CD4-positive, alpha-beta T cell (primary cell): ENCODE results near the gene FRAT1. TPM values are rescaled to one million over a fixed set of nuclear protein-coding genes. Genes with fewer than 3 reads are reported as not detected.

ENCODE experiments used
- ATAC-seq: fragments of 200-7000 bp; cut with Tn5 transposase; one replicate; pipeline ENCODE4 v1.10.0; 2022; ENCODE audit warnings: mild to moderate bottlenecking; ENCODE audit not compliant: poor library complexity
- CTCF ChIA-PET: fragments of 350-600 bp; sonication (Branson Sonifier 250); formaldehyde crosslinking; loops from one replicate; lab custom pipeline; 2021; ENCODE audit warnings: antibody characterized with exemption, inconsistent platforms; lab: Charles Lee
- POLR2A ChIA-PET: fragments of 350-600 bp; sonication (Branson Sonifier 250); formaldehyde crosslinking; loops from one replicate; lab custom pipeline; 2021; ENCODE audit warnings: antibody characterized with exemption, inconsistent platforms; lab: Charles Lee
- DNase-seq, 14 experiments: peaks; one replicate each; pipeline ENCODE4 v3.0.0-alpha.2; 2013 to 2020; ENCODE audit warnings: mixed read lengths in 2 of 14
- H3K27ac ChIP-seq, 2 donors: one replicate each; pipeline versions ENCODE4 v1.5.1 to v1.7.0; 2013; ENCODE audit warnings: low read length in 2 of 2, low read depth in 1 of 2, mild to moderate bottlenecking in 1 of 2
- H3K27me3 ChIP-seq, 2 experiments: 1 replicate in 1 of 2; 2 replicates in 1 of 2; pipeline versions ENCODE4 v1.6.1 to v1.7.0; 2013; ENCODE audit warnings: low read length in 2 of 2, control low read depth in 1 of 2, mild to moderate bottlenecking in 1 of 2, moderate library complexity in 1 of 2; ENCODE audit not compliant: insufficient read depth in 2 of 2, control insufficient read depth in 1 of 2
- H3K36me3 ChIP-seq: one replicate; pipeline ENCODE4 v1.6.1; 2013; ENCODE audit warnings: low read length, control low read depth; ENCODE audit not compliant: insufficient read depth
- H3K4me1 ChIP-seq: one replicate; pipeline ENCODE4 v1.6.1; 2013; ENCODE audit warnings: low read length, control low read depth; ENCODE audit not compliant: insufficient read depth
- H3K4me3 ChIP-seq: one replicate; pipeline ENCODE4 v1.5.1; 2013; ENCODE audit warnings: mild to moderate bottlenecking, low read length, moderate library complexity
- H3K9me3 ChIP-seq, 2 experiments: 1 replicate in 1 of 2; 2 replicates in 1 of 2; pipeline versions ENCODE4 v1.6.1 to v1.7.0; 2013; ENCODE audit warnings: low read length in 2 of 2, mild to moderate bottlenecking in 2 of 2, control low read depth in 1 of 2, moderate library complexity in 1 of 2; ENCODE audit not compliant: control insufficient read depth in 1 of 2, insufficient read depth in 1 of 2
- H3K27ac Mint-ChIP-seq: one replicate; pipeline ENCODE4 v1.8.0; 2020; ENCODE audit warnings: mixed read lengths
- H3K27me3 Mint-ChIP-seq: one replicate; pipeline ENCODE4 v1.8.0; 2021; ENCODE audit warnings: mixed read lengths
- H3K36me3 Mint-ChIP-seq: one replicate; pipeline ENCODE4 v1.8.0; 2021; ENCODE audit warnings: low read depth, mixed read lengths
- H3K4me1 Mint-ChIP-seq: one replicate; pipeline ENCODE4 v1.8.0; 2021; ENCODE audit warnings: low read depth, mixed read lengths
- H3K4me3 Mint-ChIP-seq: one replicate; pipeline ENCODE4 v1.8.0; 2020; ENCODE audit warnings: mild to moderate bottlenecking, mixed read lengths
- H3K9me3 Mint-ChIP-seq: one replicate; pipeline ENCODE4 v1.8.0; 2020; ENCODE audit warnings: mixed read lengths
- intact Hi-C, 2 experiments: fragments of 100-400 bp; cut with DNase I in 1 of 2; cut with micrococcal nuclease in 1 of 2; formaldehyde crosslinking; loops; one replicate each; pipeline versions ENCODE4 v1.15.1 to v1.9.0; 2023 to 2025; cut with DNase I, micrococcal nuclease
- total RNA-seq, 174 experiments: library from RNA in 2 of 174; stranded (reverse) in 2 of 174; gene quantifications; one replicate each; pipeline ENCODE4 v1.2.3 and lab custom pipeline; 2021 to 2026
- TF ChIP-seq, protein P1 (sequence below): fragments of 200-600 bp; IDR thresholded peaks from one replicate; pipeline ENCODE4 v1.8.0; 2022; ENCODE audit warnings: antibody characterized with exemption, mild to moderate bottlenecking

The FRAT1 gene
- total RNA-seq, 2 experiments from 2014 or later = 45.2 to 45.5 TPM

DNA sequence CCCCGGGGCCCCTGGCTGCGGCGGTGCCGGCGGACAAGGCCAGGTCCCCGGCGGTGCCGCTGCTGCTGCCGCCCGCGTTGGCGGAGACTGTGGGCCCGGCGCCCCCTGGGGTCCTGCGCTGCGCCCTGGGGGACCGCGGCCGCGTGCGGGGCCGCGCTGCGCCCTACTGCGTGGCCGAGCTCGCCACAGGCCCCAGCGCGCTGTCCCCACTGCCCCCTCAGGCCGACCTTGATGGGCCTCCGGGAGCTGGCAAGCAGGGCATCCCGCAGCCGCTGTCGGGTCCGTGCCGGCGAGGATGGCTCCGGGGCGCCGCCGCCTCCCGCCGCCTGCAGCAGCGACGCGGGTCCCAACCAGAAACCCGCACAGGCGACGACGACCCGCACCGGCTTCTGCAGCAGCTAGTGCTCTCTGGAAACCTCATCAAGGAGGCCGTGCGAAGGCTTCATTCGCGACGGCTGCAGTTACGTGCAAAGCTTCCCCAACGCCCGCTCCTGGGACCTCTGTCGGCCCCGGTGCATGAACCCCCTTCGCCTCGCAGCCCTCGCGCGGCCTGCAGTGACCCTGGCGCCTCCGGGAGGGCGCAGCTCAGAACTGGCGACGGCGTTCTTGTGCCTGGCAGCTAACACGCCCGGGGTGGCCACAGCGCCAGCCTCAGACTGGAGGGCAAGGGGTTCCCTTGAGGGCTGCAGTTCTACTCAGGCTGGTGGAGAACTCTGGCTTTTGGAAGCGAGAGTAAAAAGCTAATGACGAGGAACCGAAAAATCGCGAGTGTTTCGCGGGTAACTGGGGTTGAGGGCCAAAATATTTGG, 804 bp downstream of the FRAT1 start:
- ATAC-seq (peak; percentile 37), DNase-seq (peak; percentile 41 to 86 (median 60))
- no peaks in the 10 kb centered on the region for H3K9me3 ChIP-seq
- CTCF ChIA-PET = interaction anchor here (0.9 to 2.2 kb wide), 4 partner anchors 8 to 81 kb away, joined by 3 to 24 read pairs (median 7); partner anchors contain the start of gene FRAT2
- no peaks in the 10 kb centered on the region for H3K9me3 Mint-ChIP-seq
- POLR2A ChIA-PET = interaction anchor here (0.6 to 3.5 kb wide), 15 partner anchors 8 to 487 kb away, joined by 3 to 178 read pairs (median 4); partner anchors contain the start of genes ARHGAP19, FRAT2, RRP12 and UBTD1
- H3K27ac Mint-ChIP-seq = peak overlapping the region; percentile 89
- peaks cover 36% of the 10 kb centered on the region for H3K4me1 ChIP-seq
- intact Hi-C loops = loop anchor here (1.0 to 5.0 kb wide), 3 partner anchors 12 to 82 kb away; partner anchors contain the start of gene RRP12 (in 1 of the 2)
- H3K27me3 Mint-ChIP-seq = no peaks in the 10 kb centered on the region
- no peaks in the 10 kb centered on the region for H3K36me3 ChIP-seq
- TF ChIP-seq, protein P1, sequence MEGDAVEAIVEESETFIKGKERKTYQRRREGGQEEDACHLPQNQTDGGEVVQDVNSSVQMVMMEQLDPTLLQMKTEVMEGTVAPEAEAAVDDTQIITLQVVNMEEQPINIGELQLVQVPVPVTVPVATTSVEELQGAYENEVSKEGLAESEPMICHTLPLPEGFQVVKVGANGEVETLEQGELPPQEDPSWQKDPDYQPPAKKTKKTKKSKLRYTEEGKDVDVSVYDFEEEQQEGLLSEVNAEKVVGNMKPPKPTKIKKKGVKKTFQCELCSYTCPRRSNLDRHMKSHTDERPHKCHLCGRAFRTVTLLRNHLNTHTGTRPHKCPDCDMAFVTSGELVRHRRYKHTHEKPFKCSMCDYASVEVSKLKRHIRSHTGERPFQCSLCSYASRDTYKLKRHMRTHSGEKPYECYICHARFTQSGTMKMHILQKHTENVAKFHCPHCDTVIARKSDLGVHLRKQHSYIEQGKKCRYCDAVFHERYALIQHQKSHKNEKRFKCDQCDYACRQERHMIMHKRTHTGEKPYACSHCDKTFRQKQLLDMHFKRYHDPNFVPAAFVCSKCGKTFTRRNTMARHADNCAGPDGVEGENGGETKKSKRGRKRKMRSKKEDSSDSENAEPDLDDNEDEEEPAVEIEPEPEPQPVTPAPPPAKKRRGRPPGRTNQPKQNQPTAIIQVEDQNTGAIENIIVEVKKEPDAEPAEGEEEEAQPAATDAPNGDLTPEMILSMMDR = no peak
- no peaks in the 10 kb centered on the region for H3K27me3 ChIP-seq
- H3K27ac ChIP-seq = peak overlapping the region; percentile 66 to 72
- H3K4me1 Mint-ChIP-seq = peaks cover 38% of the 10 kb centered on the region
- H3K36me3 Mint-ChIP-seq = peaks cover 19% of the 10 kb centered on the region
- peak overlapping the region; percentile 80 for H3K4me3 ChIP-seq
- H3K4me3 Mint-ChIP-seq = peak overlapping the region; percentile 97

- intact Hi-C loops = loop anchor here (1.0 kb wide), 2 partner anchors 12 to 13 kb away; no protein-coding TSS in a partner anchor
Observed at GRCh38 chr10:97320480-97321031, 1.5 kb downstream of the FRAT1 start.

More at GRCh38 chr10:97320480-97321031, 1.5 kb downstream of the FRAT1 start:
- no peaks in the 10 kb centered on the region for H3K27me3 ChIP-seq
- H3K4me3 Mint-ChIP-seq = peak overlapping the region; percentile 97
- no peaks in the 10 kb centered on the region for H3K9me3 Mint-ChIP-seq
- peak overlapping the region; percentile 65 for H3K4me3 ChIP-seq
- ATAC-seq (peak; percentile 3), DNase-seq (peak in 9 of 14 experiments; percentile 8 to 43 (median 17))
- peaks cover 38% of the 10 kb centered on the region for H3K4me1 Mint-ChIP-seq
- H3K9me3 ChIP-seq = no peaks in the 10 kb centered on the region
- ChIA-PET POLR2A (interaction anchor here (0.8 to 3.5 kb wide), 11 partner anchors 8 to 488 kb away, joined by 3 to 178 read pairs (median 12); partner anchors contain the start of genes ARHGAP19, FRAT2, RRP12 and UBTD1), CTCF (interaction anchor here (1.7 to 2.2 kb wide), 3 partner anchors 8 to 42 kb away, joined by 4 to 24 read pairs (median 10); partner anchors contain the start of gene FRAT2)
- peak overlapping the region; percentile 89 for H3K27ac Mint-ChIP-seq
- H3K27me3 Mint-ChIP-seq = no peaks in the 10 kb centered on the region
- TF ChIP-seq, protein P1 = no peak
- peaks cover 19% of the 10 kb centered on the region for H3K36me3 Mint-ChIP-seq
- peaks cover 36% of the 10 kb centered on the region for H3K4me1 ChIP-seq
- H3K27ac ChIP-seq = peak overlapping the region; percentile 66 to 72
- H3K36me3 ChIP-seq = no peaks in the 10 kb centered on the region
